Ecto neural progenitor cell (in vitro differentiated cells): Measurements from ENCODE around the gene MKX.
"Not testable (repeated sequence)": the region's sequence is repeated elsewhere in the genome, so short reads cannot be mapped to it uniquely, and the experiment has no call there.

Source experiments
- DNase-seq: peaks from one replicate; pipeline ENCODE4 v3.0.0-alpha.2; 2018; ENCODE audit warnings: low spot score

The MKX gene

DNA sequence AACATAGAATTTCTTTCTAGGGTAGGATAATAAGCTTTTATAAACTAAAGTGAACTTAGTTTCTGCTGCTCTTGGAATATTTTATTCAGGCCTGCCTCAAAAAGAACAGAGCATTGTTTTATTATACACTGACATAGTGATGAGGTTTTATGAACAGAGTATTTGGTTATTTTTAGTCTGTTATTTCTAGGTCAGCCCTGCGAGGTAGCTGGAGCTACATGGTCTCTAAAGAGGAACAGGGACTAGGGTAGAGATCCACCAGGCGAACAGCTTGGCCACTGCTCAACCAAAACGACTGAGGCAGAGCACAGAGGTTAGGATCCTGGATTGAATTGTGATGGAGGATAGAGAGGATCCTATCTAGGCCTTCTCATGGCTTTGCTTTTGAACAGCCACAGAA, 53.0 kb downstream of the MKX start:
- no peak for DNase-seq

DNA sequence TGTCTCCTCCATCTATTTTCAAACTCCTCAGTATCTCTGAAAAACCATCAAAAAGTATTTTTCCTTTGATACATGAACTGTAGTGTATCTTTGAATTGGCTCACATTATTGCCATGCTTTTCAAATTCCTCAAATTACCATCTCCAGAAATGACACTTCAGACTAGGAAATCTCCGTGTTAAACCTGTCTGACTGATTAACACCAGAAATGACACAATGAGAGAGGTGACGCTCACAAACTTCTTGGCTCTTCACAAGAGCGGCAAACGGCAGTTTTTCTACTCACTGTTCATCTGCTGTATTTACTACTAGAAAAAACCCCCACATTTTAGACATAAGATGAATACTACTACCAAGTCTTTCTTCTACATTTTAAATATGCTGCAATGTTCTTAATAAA, 56.6 kb downstream of the MKX start:
- no peak for DNase-seq

DNA sequence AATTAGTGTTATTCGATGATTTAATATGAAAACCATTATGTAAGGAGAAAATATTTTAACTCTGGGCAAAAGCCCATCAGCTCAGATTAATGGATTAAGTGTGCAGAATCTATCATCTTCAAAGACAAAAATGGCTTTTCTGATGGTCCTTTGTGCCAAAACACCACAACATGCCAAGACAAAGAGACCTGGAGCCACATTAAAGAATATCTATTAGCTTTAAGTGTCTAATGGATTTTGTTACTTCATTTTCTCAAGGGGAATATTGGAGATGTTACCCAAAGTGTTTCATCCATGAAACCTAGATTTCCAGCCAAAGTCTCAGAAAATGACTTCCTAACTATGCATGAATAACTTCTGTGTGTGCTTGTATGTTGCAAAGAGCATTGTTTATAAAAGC, 57.3 kb downstream of the MKX start:
- no peak for DNase-seq

GRCh38 chr10:27687743-27688142, 57.9 kb downstream of the MKX start:
- no peak for DNase-seq

DNA sequence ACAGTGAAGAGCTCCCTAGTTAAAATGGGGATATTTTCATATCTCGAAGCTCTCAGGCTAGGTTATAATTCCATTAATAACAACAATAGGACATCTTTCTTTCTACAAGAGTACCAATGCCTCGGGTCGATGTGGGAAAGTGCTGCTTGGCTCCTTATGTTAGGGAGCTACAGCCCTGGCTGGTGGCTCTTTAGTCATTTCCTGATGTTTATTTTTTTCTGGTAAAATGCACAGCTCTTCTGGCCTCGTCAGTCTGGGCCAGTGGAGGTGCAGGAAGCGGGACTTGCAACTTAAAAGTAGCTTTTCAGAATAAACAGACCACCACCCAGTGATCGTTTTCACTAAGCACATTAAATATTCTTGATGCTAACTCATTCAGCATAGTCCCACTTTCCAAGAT, 58.3 kb downstream of the MKX start:
- no peak for DNase-seq

GRCh38 chr10:27685681-27686080, 59.9 kb downstream of the MKX start:
- DNase-seq: no peak

DNA sequence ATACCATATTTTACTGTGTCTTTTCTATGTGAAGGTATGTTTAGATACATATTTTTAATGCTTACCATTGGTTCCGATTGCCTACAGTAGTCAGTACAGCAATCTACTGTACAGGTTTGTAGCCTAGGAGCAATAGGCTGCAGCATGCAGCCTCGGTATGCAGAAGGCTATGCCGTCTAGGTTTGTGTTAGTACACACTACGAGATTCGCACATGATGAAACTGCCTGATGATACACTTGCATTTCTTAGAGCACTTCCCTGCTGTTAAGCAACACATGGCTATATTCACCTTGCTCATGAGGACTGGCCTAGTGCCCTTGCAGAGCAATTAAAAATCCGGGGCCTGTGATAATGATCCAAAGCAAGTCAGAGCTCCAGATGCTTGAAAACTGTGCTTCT, 62.4 kb downstream of the MKX start:
- no peak for DNase-seq

GRCh38 chr10:27681795-27682194, 63.8 kb downstream of the MKX start:
- not testable (repeated sequence) for DNase-seq

- DNase-seq: no peak
Measured at GRCh38 chr10:27680691-27681605, 64.7 kb downstream of the MKX start.

GRCh38 chr10:27680006-27680557, 65.5 kb downstream of the MKX start:
- no peak for DNase-seq

DNA sequence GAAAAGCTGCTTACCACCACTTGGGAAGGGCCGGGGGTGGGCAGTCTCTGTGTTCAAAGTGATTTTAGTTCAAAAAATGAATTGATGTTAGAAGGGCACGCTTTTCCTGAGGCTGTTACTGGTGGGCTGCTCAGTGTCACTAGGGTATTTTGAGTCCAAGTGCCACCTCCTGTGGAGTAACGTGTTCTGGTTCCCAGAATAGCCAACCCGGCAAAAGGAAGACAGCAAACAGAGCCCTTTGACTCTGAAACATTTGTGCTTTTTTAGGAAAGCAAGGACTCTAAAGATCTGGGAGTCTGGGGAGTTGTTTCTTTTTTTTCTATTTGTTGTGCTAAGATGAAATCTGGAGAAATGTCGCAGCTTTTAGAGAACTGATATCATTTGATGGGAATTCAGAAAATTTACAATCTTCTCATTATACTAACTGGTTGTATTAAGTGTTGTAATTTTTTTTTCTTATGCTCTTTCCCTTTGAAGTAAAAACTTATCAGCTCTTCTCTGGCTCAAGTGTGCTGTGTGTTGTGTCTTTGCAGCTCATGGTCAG, 66.2 kb downstream of the MKX start:
- no peak for DNase-seq

DNA sequence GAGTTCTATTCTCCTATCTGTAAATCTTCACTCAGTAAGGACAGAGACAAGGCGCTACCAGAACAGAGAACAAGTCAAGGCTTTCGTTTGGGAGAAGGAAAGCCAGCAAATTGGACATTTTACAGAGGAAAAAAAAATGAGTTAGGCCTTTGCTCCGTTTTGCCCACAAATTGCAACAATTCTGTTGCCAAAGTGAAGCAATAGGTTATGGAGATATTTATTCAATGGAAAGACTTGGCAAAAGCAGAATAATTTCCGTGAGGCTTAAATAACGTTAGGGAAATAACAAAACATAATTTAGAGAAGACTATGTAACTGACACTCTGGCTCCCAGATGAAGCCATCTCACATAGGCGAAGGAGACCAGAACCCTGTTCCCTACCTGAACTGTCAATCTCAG, 67.5 kb downstream of the MKX start:
- no peak for DNase-seq

DNA sequence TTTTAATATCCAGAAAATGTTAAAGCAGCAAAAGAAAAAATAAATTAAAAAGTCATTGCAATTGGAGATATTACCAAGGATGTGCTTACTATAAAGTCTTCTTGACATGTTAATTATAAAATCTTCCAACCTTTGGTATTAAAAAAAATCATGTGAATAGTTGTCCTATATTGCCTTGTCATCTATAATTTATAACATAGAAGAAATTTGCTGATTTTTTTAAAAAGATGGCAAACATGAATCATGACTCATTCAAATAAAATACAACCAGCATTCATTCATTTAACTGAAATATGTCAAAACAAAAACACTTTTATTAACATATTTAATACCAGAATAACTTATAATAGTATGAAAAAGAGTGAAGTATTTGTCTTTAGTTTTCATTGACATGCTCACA, 72.6 kb downstream of the MKX start:
- DNase-seq: no peak

DNA sequence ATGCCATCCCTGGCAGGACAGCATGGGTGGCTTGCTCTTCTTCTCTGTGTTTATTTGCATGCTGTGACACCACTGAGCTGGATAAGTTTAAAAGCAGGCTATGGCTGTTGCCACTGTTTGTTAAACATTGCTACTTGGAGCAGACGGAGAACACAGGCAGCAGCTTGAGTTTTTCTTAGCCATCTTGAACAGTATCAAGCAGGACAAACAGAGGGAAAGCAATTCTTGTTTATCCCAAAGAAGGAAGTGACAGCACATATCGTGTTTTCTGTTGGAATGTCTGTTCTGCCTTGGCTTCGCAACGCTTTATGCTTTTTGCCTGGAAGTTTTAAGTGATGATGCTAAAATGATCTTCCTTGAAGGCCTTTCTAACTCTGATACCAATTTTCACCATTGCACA, 73.8 kb downstream of the MKX start:
- DNase-seq: no peak

DNA sequence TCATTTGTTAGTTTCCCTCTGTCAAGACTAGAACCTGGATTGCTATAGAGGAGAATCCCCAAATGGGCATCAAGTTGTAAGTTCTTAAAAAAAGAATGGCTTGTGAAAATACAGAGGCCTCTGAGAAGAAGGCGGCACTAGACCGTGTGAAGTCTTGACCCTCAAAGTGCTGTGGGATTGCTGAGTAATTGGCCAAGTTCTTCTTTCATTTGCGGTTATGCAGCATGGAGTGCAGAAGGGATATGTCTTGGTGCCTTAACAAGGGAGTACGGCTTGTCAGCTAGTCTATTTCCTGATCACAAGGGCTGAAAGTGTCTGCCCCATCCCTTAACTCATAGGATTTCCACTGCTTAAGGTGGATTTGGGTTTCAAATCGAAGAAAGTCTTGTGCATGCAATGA, 81.2 kb downstream of the MKX start:
- DNase-seq: no peak

DNA sequence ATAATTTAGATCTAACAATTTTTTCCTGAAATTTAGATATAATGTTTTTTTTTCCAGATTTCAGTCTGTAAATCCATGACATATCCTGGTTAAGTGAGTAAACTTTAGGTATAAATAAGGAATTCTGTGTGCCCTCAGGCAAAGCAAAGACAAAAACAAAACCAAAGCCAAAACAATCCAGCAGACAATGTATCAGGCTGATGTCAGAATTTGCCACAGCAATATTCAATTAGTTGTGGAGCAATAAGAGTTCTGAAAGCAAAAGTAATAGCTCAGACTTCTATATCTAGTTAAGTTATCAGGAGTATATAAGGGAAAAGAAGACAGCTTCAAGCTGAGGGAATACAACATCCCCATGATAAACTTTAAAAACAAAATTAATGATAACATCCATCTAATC, 82.0 kb downstream of the MKX start:
- no peak for DNase-seq

DNA sequence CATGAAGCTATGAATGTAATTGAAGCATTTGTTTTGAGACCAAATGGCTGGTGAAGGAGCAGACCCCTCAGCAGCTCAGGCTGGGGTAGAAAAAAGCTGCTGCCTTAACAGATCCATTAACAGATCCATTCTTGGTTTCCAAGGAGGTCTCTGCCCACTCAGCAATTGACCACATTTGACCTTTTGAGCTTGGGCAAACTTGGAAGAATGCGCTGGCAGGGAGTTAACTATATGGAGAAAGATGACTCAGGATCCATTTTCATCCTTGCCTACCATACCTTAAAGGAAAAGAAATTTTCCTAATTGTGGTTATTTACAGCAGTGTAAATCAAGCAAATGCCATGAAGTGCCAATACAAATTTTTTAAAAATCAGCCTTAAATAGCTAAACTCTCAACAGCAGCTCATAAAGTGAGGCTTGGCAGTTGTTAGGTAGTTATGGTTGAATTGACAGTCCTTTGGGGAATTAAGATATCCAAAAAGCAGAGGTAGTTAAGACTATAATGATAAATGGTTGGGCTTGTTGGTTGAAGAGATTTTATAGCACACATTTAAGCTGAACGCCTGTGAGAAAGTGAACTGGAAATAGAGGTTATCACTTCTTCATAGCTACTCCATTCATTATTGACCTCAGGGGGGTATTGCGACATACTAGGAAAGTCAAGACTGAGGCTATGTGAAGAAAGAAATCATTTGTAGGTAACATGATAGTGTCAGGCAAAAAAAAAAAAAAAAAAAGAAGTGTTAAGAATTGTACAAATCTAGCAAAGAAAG, 83.9 kb downstream of the MKX start:
- DNase-seq: no peak

GRCh38 chr10:27660711-27661110, 84.9 kb downstream of the MKX start:
- no peak for DNase-seq

DNA sequence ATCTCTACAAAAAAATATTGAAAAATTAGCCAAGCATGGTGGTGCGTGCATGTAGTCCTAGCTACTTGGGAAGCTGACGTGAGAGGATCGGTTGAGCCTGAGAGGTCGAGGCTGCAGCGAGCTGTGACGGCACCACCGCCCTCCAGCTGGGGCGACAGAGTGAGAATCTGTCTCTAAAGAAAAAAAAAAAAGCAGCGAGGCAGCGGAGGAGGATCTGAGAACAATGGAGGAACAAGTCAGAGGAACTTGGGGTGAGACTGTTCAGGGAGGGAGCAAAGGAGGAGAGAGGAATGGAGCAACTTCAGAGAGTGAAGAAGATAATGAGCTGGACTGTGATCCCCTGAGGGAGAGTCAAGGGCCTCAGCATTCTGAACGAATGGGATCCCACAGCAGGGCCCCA, 85.4 kb downstream of the MKX start:
- DNase-seq: no peak

DNA sequence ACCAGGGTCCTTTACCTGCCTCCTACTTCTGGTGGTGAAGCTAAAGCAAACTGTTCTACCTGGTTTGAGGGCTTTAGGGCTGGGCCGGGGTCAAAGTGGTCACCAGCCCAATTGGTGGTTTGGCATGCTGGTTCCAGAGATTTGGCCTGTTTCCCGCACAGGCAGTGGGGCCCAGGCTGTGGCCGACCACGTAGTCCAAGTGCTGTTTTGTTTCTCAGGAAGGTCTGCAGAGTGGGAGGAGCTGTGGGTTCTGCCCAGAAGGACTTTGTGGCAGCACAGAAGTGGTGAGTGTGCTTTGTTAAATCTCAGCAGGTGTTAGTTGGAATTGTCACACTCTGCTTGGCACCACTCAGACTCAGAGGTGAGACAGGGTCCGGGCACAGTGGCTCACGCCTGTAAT, 85.8 kb downstream of the MKX start:
- no peak for DNase-seq

GRCh38 chr10:27658788-27659187, 86.8 kb downstream of the MKX start:
- DNase-seq: no peak

GRCh38 chr10:27655296-27655695, 90.3 kb downstream of the MKX start:
- DNase-seq: no peak

DNA sequence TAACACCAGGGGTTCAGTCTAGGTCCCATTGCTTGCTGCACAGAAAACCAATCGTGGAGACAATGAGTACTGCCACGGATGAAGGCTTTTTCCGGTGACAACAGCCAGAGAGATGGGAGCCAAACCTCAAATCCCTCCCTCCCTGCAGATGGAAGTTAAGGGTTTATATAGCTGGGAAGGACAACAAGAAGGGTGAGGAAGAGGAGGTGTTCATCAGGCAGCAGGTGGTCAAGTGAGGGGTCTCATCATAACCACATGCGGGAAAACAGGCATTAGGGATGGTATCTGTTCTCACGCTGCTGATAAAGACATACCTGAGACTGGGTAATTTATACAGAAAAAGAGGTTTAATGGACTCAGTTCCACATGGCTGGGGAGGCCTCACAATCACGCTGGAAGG, 91.3 kb downstream of the MKX start:
- DNase-seq: no peak
